HG02938 (cell line): ENCODE data around the gene FOLR2.
"Not testable (repeated sequence)": the region's sequence is repeated elsewhere in the genome, so short reads cannot be mapped to it uniquely, and the experiment has no call there.

Source experiments
- ATAC-seq: cut with Tn5 transposase; IDR thresholded peaks from one replicate; pipeline ENCODE4 v1.9.1; 2021; ENCODE audit warnings: mild to moderate bottlenecking, moderate library complexity; ENCODE audit not compliant: unreplicated experiment

Gene FOLR2

GRCh38 chr11:72204886-72205285 is 11.7 kb upstream of the FOLR2 start:
- ATAC-seq: no peak

- ATAC-seq: not testable (repeated sequence)
These were observed 9.8 kb upstream of the FOLR2 start for GRCh38 chr11:72206794-72207193.

- ATAC-seq: no peak
These were observed 8.3 kb upstream of the FOLR2 start for GRCh38 chr11:72208281-72208680.

- no peak for ATAC-seq
These were observed 7.5 kb upstream of the FOLR2 start for GRCh38 chr11:72209101-72209500.

- ATAC-seq: no peak
These were observed 1.2 kb downstream of the FOLR2 start for GRCh38 chr11:72217841-72218240.

GRCh38 chr11:72218251-72218745 is 1.7 kb downstream of the FOLR2 start:
- no peak for ATAC-seq

GRCh38 chr11:72220696-72221363 is 4.2 kb downstream of the FOLR2 start:
- ATAC-seq: no peak

- ATAC-seq: no peak
These were observed 4.9 kb downstream of the FOLR2 start for GRCh38 chr11:72221386-72222075.

GRCh38 chr11:72222106-72222891 is 5.7 kb downstream of the FOLR2 start:
- ATAC-seq: no peak

- ATAC-seq: peak; percentile 63
These were observed 6.5 kb downstream of the FOLR2 start for GRCh38 chr11:72222907-72223614.

- ATAC-seq: peak; percentile 44
These were observed 7.3 kb downstream of the FOLR2 start for GRCh38 chr11:72223615-72224563.

- ATAC-seq: no peak
These were observed 8.2 kb downstream of the FOLR2 start, which contains the start of gene INPPL1 for GRCh38 chr11:72224564-72225410. INPPL1 (plus strand) TSS chr11:72224767; CDS start chr11:72224985, 218 bp downstream.

- ATAC-seq: no peak
These were observed 8.9 kb downstream of the FOLR2 start for GRCh38 chr11:72225411-72225951.

GRCh38 chr11:72226701-72227100 is 10.1 kb downstream of the FOLR2 start:
- no peak for ATAC-seq

- ATAC-seq: no peak
These were observed 11.0 kb downstream of the FOLR2 start for GRCh38 chr11:72227316-72228228.

- no peak for ATAC-seq
These were observed 11.7 kb downstream of the FOLR2 start for GRCh38 chr11:72228229-72228843.

GRCh38 chr11:72228844-72229231 is 12.2 kb downstream of the FOLR2 start:
- no peak for ATAC-seq
